ENCODE results near the gene RALGDS.

DNA sequence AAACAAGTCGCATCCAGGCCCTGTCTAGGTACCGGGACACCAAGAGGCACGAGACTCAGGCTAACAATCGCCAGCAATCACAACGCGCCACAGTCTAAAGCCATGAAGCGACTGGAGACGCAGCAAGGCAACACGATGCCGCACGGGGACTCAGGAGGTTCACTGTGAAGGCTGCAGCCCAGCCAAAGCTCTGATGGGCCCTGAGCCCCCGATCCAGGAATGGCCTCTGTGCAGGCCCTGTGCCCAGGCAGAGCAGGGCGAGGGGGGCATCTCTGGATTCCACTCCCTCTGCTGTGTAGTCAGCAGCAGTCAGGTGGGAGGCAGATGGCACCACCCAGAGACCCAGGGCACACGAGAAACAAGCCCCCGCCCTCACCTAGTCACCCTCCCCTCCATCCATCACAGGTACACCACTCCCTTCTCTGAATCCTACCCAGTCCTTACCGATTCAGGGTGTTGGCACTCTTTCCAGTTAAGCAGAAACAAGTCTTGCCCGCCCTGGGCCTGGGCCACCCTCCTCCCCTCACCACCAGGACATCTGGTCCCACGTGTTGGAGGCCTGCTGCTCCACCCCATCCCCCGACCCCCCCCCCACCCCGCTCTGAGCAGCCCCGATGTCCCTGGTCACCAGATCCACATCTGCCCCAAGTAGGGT is 1.1 kb downstream of the RALGDS start:
- TF ChIP-seq, protein P1, sequence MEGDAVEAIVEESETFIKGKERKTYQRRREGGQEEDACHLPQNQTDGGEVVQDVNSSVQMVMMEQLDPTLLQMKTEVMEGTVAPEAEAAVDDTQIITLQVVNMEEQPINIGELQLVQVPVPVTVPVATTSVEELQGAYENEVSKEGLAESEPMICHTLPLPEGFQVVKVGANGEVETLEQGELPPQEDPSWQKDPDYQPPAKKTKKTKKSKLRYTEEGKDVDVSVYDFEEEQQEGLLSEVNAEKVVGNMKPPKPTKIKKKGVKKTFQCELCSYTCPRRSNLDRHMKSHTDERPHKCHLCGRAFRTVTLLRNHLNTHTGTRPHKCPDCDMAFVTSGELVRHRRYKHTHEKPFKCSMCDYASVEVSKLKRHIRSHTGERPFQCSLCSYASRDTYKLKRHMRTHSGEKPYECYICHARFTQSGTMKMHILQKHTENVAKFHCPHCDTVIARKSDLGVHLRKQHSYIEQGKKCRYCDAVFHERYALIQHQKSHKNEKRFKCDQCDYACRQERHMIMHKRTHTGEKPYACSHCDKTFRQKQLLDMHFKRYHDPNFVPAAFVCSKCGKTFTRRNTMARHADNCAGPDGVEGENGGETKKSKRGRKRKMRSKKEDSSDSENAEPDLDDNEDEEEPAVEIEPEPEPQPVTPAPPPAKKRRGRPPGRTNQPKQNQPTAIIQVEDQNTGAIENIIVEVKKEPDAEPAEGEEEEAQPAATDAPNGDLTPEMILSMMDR (conservative IDR thresholded peaks at IDR 0.05; ENCODE audit: low read length): no peak
- TF ChIP-seq EZH2phosphoT487 (IDR thresholded peaks at IDR 0.05; ENCODE audit: borderline replicate concordance, low read depth, low read length): no peak

Data from OCI-LY7 (cell line).